ENCODE data around the gene FGF19. TPM values are rescaled to one million over a fixed set of nuclear protein-coding genes. Genes with fewer than 3 reads are reported as not detected.

FGF19 gene, protein sequence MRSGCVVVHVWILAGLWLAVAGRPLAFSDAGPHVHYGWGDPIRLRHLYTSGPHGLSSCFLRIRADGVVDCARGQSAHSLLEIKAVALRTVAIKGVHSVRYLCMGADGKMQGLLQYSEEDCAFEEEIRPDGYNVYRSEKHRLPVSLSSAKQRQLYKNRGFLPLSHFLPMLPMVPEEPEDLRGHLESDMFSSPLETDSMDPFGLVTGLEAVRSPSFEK
- 1.4 TPM for polyA plus RNA-seq (2013, experiment 1 of 4)
- polyA plus RNA-seq (2013, experiment 2 of 4), result 1.5 TPM
- 1.3 TPM for polyA plus RNA-seq (2013, experiment 3 of 4)
- polyA plus RNA-seq (2013, experiment 4 of 4), result 1.2 TPM

DNA sequence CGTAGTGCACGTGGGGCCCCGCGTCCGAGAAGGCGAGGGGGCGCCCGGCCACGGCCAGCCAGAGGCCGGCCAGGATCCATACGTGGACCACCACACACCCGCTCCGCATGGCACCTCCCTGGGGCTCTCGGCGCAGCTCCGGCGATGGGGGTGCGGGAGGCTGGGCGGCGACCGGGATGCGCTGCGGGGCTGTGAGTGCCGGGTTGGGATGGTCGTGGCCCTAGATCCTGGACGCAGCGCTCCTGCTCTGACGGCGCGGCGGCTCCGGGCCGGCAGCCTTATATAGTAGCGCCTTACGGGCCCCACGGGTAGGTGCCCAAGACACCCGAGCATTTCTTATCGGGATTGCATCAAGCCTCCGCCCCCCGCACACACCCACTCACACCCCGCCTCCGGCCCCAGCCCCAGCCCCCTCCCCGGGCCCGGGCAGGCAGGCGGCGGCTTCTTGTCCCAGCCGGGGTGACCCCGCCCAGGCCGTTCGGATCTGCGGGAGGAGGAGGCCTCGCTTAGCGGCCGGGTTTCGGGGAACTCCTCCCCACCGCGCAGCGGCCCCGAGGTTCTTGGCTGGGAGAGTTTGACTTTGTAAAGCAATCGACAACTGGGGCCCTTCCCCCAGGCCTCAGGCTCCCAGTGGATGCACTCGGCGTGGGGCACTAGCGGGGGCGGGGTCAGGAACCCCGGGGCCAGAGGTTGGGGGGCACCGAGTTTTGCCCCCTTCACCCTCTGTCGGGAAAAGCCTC, at the start of gene FGF19:
Gene FGF19 (minus strand): TSS at position 255 of the 740 bp plus-strand sequence. CDS start 146 bp downstream, at position 109.
- Histone ChIP-seq H3K4me3 (ENCODE audit: insufficient read depth, low read depth, low read length) (peak within 1 kb of the TSS; percentile 38), H3K9me3 (ENCODE audit: control insufficient read depth, low read length) (no peaks in the 10 kb centered on the region), H3K27me3 (ENCODE audit: control insufficient read depth, insufficient read depth, low read length, poor library complexity, severe bottlenecking) (peaks cover 68% of the 10 kb centered on the region), H3K27ac (ENCODE audit: insufficient read depth, low read depth, low read length, poor library complexity, severe bottlenecking) (no peak within 1 kb of the TSS), H3K36me3 (ENCODE audit: control insufficient read depth, insufficient read depth, low read length) (no peaks in the 10 kb centered on the region), H3K4me1 (ENCODE audit: control insufficient read depth, insufficient read depth, low read length) (peaks cover 28% of the 10 kb centered on the region)
- WGBS, 2 experiments, result 0 to 1% methylated on average over 67 of the region's 67 CpGs

DNA sequence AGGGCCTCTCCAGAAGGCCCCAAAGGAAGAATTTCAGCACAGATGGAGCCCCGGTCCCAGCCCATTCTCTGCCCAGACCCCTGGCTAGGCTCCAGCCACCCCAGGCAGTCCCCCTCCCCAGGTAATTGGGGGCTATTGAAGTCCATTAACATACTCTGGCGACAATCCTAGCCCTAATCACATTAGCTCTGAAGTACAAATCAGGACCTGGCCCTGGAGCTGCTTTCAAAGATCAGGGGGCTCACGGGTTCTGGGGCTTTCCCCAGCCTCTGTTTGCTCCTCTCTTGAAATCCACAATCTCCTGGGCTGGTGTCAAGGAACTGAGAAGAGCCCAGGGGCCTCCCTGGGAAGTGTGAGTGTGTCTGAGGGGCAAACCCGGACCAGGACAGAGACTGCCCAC, 49.1 kb upstream of the FGF19 start:
- Histone ChIP-seq H3K4me3 (ENCODE audit: insufficient read depth, low read depth, low read length) (no peak overlapping the region), H3K4me1 (ENCODE audit: control insufficient read depth, insufficient read depth, low read length) (no peaks in the 10 kb centered on the region), H3K27ac (ENCODE audit: insufficient read depth, low read depth, low read length, poor library complexity, severe bottlenecking) (no peak overlapping the region), H3K9me3 (ENCODE audit: control insufficient read depth, low read length) (no peaks in the 10 kb centered on the region), H3K27me3 (ENCODE audit: control insufficient read depth, insufficient read depth, low read length, poor library complexity, severe bottlenecking) (no peaks in the 10 kb centered on the region), H3K36me3 (ENCODE audit: control insufficient read depth, insufficient read depth, low read length) (no peaks in the 10 kb centered on the region)
- 61 to 62% methylated on average over 4 of the region's 4 CpGs for WGBS, 2 experiments

DNA sequence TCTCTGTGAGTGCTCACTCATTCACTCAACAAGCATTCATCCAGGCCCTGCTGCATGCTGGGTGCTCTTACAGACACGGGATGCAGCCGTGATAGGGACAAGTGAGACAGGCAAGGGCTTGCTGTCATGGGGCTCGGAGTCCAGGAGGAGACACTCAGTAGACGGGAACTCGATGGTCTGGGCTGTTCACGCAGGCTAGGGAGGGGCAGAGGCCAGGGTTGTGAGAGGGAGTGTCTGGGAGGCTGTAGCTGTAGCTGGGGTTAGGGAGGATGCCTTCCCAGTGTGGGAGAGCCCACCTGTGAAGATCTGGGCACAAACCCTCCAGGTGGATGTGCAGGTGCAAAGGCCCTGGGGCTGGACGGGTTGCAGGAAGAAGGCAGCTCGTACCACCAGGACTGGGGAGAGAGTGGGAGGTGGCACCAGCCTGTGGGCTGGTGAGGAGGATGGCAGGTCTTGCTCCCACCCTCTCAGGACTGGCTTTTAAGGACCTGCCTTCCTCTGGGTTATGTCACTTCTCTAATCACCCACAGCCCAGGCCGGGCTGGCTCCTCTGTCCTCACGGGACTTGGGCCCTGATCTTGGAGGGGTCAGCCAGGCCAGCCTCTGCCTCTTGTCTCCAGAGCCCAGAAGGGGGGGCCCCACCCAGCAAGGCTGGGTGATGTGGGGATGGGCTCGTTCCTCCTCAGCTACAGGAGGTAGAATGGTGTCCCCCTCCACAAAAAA, 47.2 kb upstream of the FGF19 start:
- no peak overlapping the region for H3K4me3 ChIP-seq (ENCODE audit: insufficient read depth, low read depth, low read length)
- WGBS, 2 experiments, result 91 to 92% methylated on average over 11 of the region's 11 CpGs
- no peaks in the 10 kb centered on the region for H3K9me3 ChIP-seq (ENCODE audit: control insufficient read depth, low read length)
- H3K4me1 ChIP-seq (ENCODE audit: control insufficient read depth, insufficient read depth, low read length), result peaks cover 4% of the 10 kb centered on the region
- no peaks in the 10 kb centered on the region for H3K27me3 ChIP-seq (ENCODE audit: control insufficient read depth, insufficient read depth, low read length, poor library complexity, severe bottlenecking)
- H3K27ac ChIP-seq (ENCODE audit: insufficient read depth, low read depth, low read length, poor library complexity, severe bottlenecking), result no peak overlapping the region
- no peaks in the 10 kb centered on the region for H3K36me3 ChIP-seq (ENCODE audit: control insufficient read depth, insufficient read depth, low read length)

DNA sequence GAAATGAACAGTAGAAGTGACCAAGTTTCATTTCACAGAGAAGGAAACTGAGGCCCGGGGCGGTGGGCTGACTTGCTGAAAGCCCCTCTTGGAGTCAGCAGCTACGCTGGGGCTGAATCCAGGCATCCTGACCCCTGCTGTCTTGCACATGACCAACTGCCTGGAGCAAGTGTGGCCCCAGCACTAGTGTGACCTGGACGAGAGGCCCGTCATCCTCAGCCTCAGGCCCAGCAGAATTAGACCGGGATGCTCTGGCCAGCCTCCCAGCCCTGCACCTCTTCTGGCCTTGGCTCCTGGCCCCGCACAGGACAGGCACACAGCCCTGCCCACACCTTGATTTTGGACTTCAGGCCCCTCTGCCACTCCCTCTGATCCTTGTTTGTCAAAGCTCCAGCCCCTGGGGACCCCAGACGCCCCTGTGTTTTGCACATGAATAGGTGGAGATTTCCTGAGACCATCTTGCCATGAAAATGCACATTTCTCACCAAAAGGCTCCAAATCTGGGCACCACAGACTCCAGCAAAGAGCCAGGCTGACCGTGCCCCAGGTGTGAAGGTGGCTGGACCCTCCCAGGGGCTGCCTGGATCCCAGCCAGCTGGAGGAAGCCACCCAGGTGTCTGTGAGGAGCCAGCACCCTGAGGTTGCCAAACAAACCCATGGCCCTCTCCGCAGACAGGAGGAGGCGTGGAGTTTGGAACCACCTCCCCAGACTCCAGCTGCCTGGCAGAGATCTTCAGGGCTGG, 46.5 kb upstream of the FGF19 start:
- no peak overlapping the region for H3K27ac ChIP-seq (ENCODE audit: insufficient read depth, low read depth, low read length, poor library complexity, severe bottlenecking)
- no peaks in the 10 kb centered on the region for H3K36me3 ChIP-seq (ENCODE audit: control insufficient read depth, insufficient read depth, low read length)
- peaks cover 8% of the 10 kb centered on the region for H3K4me1 ChIP-seq (ENCODE audit: control insufficient read depth, insufficient read depth, low read length)
- H3K9me3 ChIP-seq (ENCODE audit: control insufficient read depth, low read length), result no peaks in the 10 kb centered on the region
- H3K27me3 ChIP-seq (ENCODE audit: control insufficient read depth, insufficient read depth, low read length, poor library complexity, severe bottlenecking), result no peaks in the 10 kb centered on the region
- no peak overlapping the region for H3K4me3 ChIP-seq (ENCODE audit: insufficient read depth, low read depth, low read length)
- 70 to 73% methylated on average over 11 of the region's 11 CpGs for WGBS, 2 experiments

DNA sequence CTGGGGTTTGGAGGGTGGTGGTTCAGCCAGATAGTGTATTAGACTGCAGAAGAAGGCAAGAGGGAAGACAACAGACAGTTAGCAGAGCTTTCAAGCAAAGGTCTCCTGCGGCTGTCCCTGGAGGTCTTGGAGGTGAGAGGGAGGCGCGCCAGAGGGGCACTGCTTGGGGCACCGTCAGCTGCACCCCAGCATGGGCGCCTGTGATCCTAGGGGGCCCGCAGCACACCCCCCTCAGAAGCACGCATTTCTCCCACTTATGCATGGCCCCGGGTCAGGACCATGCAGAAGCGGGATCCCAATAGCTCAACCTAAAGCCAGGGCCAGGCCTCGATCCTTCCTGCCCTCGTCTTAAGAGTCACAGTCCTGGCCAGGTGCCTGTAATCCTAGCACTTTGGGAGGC, 44.8 kb upstream of the FGF19 start:
- Histone ChIP-seq H3K9me3 (ENCODE audit: control insufficient read depth, low read length) (no peaks in the 10 kb centered on the region), H3K27me3 (ENCODE audit: control insufficient read depth, insufficient read depth, low read length, poor library complexity, severe bottlenecking) (no peaks in the 10 kb centered on the region), H3K36me3 (ENCODE audit: control insufficient read depth, insufficient read depth, low read length) (no peaks in the 10 kb centered on the region), H3K4me3 (ENCODE audit: insufficient read depth, low read depth, low read length) (no peak overlapping the region), H3K27ac (ENCODE audit: insufficient read depth, low read depth, low read length, poor library complexity, severe bottlenecking) (no peak overlapping the region), H3K4me1 (ENCODE audit: control insufficient read depth, insufficient read depth, low read length) (peaks cover 8% of the 10 kb centered on the region)
- WGBS, 2 experiments, result 87 to 89% methylated on average over 11 of the region's 11 CpGs

DNA sequence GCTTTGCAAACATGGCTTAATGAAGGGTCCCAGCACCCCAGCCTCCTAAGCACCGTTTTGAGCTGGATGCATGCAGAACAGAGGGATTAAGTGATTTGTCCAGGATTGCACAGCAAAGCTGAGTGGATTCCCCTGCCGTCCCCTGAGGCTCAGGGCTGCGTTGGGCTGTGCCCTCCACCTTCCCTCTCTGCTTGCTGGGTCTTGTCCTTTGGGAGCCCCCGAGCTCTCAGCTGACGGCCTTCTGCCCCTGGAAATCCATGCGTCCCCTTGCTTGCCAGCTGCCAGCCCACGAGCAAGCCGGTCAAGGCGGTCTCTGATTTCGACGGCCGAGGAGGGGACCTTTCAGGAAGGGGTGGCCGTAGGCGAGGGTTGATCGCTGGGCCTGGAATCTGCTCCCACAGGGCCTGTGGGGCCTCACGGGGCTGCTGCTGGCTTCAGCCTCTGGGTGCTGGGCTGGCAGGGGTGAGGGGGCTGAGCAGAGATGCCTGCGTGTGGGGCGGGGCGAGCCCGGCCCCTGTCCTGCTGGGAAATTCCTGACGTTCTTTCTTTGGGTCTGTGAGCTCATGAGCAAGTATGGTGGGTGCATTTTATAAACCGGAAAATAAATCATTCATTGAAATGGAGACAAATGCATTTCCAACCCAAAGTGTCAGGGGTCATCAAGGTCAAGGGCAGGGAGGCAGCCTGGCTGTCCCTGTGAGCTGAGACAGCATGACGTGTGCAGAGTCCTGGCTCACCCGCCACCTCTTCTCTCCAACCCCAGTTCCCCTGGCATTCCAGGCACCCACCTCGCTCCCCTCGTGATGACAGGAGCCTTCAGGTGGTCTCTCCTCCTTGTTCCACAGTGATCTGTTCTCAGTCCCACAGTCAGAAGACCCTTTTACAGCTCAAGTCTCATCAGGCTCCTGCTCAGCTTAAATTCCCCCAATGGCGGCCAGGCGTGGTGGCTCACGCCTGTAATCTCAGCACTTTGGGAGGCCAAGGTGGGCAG, 43.2 kb upstream of the FGF19 start:
- no peak overlapping the region for H3K27ac ChIP-seq (ENCODE audit: insufficient read depth, low read depth, low read length, poor library complexity, severe bottlenecking)
- WGBS, 2 experiments, result 80 to 82% methylated on average over 29 of the region's 29 CpGs
- H3K4me1 ChIP-seq (ENCODE audit: control insufficient read depth, insufficient read depth, low read length), result peaks cover 8% of the 10 kb centered on the region

DNA sequence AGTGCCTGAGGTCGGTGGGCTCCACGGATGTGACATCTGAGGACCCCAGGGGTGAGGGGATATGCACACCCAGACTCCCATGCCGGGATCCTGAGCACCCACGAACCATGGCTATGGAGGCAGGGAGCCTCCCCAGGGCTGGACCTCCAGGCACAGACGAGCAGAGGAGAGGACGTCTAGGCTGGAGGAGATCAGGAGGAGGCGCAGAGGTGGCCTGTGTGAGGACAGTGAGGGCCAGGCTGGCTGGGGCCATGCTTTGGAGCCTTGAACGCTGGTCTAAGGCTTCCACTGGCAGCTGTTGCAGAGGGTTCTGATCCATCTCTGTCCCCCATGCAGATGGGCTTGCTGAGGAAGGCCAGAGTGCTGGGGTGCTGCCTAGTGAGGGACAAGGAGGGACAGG, 42.3 kb upstream of the FGF19 start:
- 92 to 94% methylated on average over 8 of the region's 8 CpGs for WGBS, 2 experiments
- Histone ChIP-seq H3K4me1 (ENCODE audit: control insufficient read depth, insufficient read depth, low read length) (peaks cover 8% of the 10 kb centered on the region), H3K27me3 (ENCODE audit: control insufficient read depth, insufficient read depth, low read length, poor library complexity, severe bottlenecking) (no peaks in the 10 kb centered on the region), H3K4me3 (ENCODE audit: insufficient read depth, low read depth, low read length) (no peak overlapping the region), H3K9me3 (ENCODE audit: control insufficient read depth, low read length) (no peaks in the 10 kb centered on the region), H3K27ac (ENCODE audit: insufficient read depth, low read depth, low read length, poor library complexity, severe bottlenecking) (no peak overlapping the region), H3K36me3 (ENCODE audit: control insufficient read depth, insufficient read depth, low read length) (no peaks in the 10 kb centered on the region)

More for the DNA sequence above, 43.2 kb upstream of the FGF19 start:
- H3K4me3 ChIP-seq (ENCODE audit: insufficient read depth, low read depth, low read length), result no peak overlapping the region
- no peaks in the 10 kb centered on the region for H3K27me3 ChIP-seq (ENCODE audit: control insufficient read depth, insufficient read depth, low read length, poor library complexity, severe bottlenecking)
- H3K9me3 ChIP-seq (ENCODE audit: control insufficient read depth, low read length), result no peaks in the 10 kb centered on the region
- no peaks in the 10 kb centered on the region for H3K36me3 ChIP-seq (ENCODE audit: control insufficient read depth, insufficient read depth, low read length)

DNA sequence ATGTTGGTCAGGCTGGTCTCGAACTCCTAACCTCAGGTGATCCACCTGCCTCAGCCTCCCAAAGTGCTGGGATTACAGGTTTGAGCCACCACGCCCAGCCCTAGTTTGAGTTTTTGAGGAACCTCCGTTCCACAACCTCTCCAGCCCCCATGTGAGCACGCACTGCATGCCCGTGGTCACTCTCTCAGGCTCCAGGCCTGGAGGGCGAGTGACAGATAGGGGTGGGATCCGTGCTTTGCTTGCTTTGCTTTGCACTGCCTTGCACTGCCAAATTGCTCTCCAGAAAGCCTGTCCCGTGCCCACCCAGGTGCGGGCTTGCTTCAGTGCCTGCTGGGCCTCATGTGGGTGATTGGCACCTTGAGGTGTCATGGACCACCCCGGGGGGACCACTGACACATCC, 41.4 kb upstream of the FGF19 start:
- Histone ChIP-seq H3K9me3 (ENCODE audit: control insufficient read depth, low read length) (no peaks in the 10 kb centered on the region), H3K27ac (ENCODE audit: insufficient read depth, low read depth, low read length, poor library complexity, severe bottlenecking) (no peak overlapping the region), H3K4me1 (ENCODE audit: control insufficient read depth, insufficient read depth, low read length) (peaks cover 8% of the 10 kb centered on the region), H3K27me3 (ENCODE audit: control insufficient read depth, insufficient read depth, low read length, poor library complexity, severe bottlenecking) (no peaks in the 10 kb centered on the region), H3K36me3 (ENCODE audit: control insufficient read depth, insufficient read depth, low read length) (no peaks in the 10 kb centered on the region), H3K4me3 (ENCODE audit: insufficient read depth, low read depth, low read length) (no peak overlapping the region)
- 91 to 94% methylated on average over 10 of the region's 10 CpGs for WGBS, 2 experiments

DNA sequence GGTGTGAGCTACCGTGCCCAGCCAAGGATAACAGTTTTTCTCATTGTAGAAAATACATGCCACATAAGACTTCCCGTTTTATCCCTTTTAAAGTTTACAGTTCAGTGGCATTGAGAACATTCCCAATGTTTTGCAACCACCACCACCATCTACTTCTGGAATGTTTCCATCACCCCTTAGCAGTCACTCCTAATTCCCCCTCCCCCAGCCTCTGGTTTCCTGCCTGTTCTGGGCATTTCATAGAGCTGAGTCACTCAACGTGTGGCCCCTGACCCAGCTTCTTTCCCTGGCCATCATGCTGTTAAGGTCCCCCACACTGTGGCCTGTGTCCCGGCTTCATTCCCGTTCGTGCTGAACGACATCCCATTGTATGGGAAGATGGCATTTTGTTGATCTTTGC, 40.6 kb upstream of the FGF19 start:
- Histone ChIP-seq H3K4me3 (ENCODE audit: insufficient read depth, low read depth, low read length) (no peak overlapping the region), H3K4me1 (ENCODE audit: control insufficient read depth, insufficient read depth, low read length) (peaks cover 8% of the 10 kb centered on the region), H3K27me3 (ENCODE audit: control insufficient read depth, insufficient read depth, low read length, poor library complexity, severe bottlenecking) (no peaks in the 10 kb centered on the region), H3K36me3 (ENCODE audit: control insufficient read depth, insufficient read depth, low read length) (no peaks in the 10 kb centered on the region), H3K9me3 (ENCODE audit: control insufficient read depth, low read length) (no peaks in the 10 kb centered on the region), H3K27ac (ENCODE audit: insufficient read depth, low read depth, low read length, poor library complexity, severe bottlenecking) (no peak overlapping the region)
- 73 to 75% methylated on average over 7 of the region's 7 CpGs for WGBS, 2 experiments

Data from ectodermal cell (in vitro differentiated cells).